Measurements from ENCODE around the gene GRAMD1B. TPM values are rescaled to one million over a fixed set of nuclear protein-coding genes. Genes with fewer than 3 reads are reported as not detected.

The GRAMD1B gene
- total RNA-seq, 4 donors from 2014 or later: 2.1 to 8.5 (median 7.0) TPM

- no peak for TF ChIP-seq CTCF (IDR thresholded peaks at IDR 0.05)
- DNase-seq (ENCODE audit: low spot score): no peak
- ATAC-seq (ENCODE audit: low FRiP score): no peak
Observed at GRCh38 chr11:123536690-123537437, 106.8 kb downstream of the GRAMD1B start.

GRCh38 chr11:123537726-123538125, 107.7 kb downstream of the GRAMD1B start:
- DNase-seq (ENCODE audit: low spot score) (no peak), ATAC-seq (ENCODE audit: low FRiP score) (no peak)
- no peak for TF ChIP-seq CTCF (IDR thresholded peaks at IDR 0.05)

- no peak for TF ChIP-seq CTCF (IDR thresholded peaks at IDR 0.05)
- ATAC-seq (ENCODE audit: low FRiP score) (peak; percentile 52), DNase-seq (ENCODE audit: low spot score) (no peak)
Observed at GRCh38 chr11:123543797-123544196, 113.7 kb downstream of the GRAMD1B start.

- no peak for ATAC-seq (ENCODE audit: low FRiP score)
- TF ChIP-seq CTCF (IDR thresholded peaks at IDR 0.05): no peak
- no peak for DNase-seq (ENCODE audit: low spot score)
Observed at GRCh38 chr11:123544631-123545375, 114.7 kb downstream of the GRAMD1B start.

GRCh38 chr11:123545726-123546270, 115.7 kb downstream of the GRAMD1B start:
- no peak for TF ChIP-seq CTCF (IDR thresholded peaks at IDR 0.05)
- no peak for DNase-seq (ENCODE audit: low spot score)
- no peak for ATAC-seq (ENCODE audit: low FRiP score)

GRCh38 chr11:123546515-123546914, 116.4 kb downstream of the GRAMD1B start:
- no peak for TF ChIP-seq CTCF (IDR thresholded peaks at IDR 0.05)
- no peak for DNase-seq (ENCODE audit: low spot score)
- ATAC-seq (ENCODE audit: low FRiP score): peak; percentile 43
